HG02938 (cell line): Measurements from ENCODE around the gene TSPAN17.

ENCODE experiments used
- ATAC-seq: cut with Tn5 transposase; IDR thresholded peaks from one replicate; pipeline ENCODE4 v1.9.1; 2021; ENCODE audit warnings: mild to moderate bottlenecking, moderate library complexity; ENCODE audit not compliant: unreplicated experiment

Gene TSPAN17

GRCh38 chr5:176658817-176659511, 11.7 kb downstream of the TSPAN17 start:
- ATAC-seq: no peak

- no peak for ATAC-seq
These were observed 12.2 kb downstream of the TSPAN17 start for GRCh38 chr5:176659512-176659839.

- ATAC-seq: no peak
These were observed 12.7 kb downstream of the TSPAN17 start for GRCh38 chr5:176659860-176660461.

GRCh38 chr5:176660530-176660859, 13.2 kb downstream of the TSPAN17 start:
- peak; percentile 29 for ATAC-seq

- peak; percentile 51 for ATAC-seq
These were observed 13.8 kb downstream of the TSPAN17 start for GRCh38 chr5:176660860-176661641.

- no peak for ATAC-seq
These were observed 14.4 kb downstream of the TSPAN17 start for GRCh38 chr5:176661676-176662075.

GRCh38 chr5:176662371-176663333, 15.4 kb downstream of the TSPAN17 start:
- ATAC-seq: no peak

GRCh38 chr5:176663566-176663965, 16.3 kb downstream of the TSPAN17 start:
- ATAC-seq: no peak

GRCh38 chr5:176664479-176664878, 17.2 kb downstream of the TSPAN17 start:
- ATAC-seq: no peak

- ATAC-seq: no peak
These were observed 17.6 kb downstream of the TSPAN17 start for GRCh38 chr5:176664886-176665285.

- ATAC-seq: no peak
These were observed 18.2 kb downstream of the TSPAN17 start for GRCh38 chr5:176665517-176665916.

GRCh38 chr5:176667637-176668036, 20.4 kb downstream of the TSPAN17 start:
- no peak for ATAC-seq

GRCh38 chr5:176670449-176670848, 23.2 kb downstream of the TSPAN17 start:
- no peak for ATAC-seq

- ATAC-seq: no peak
These were observed 24.1 kb downstream of the TSPAN17 start for GRCh38 chr5:176671399-176671798.

GRCh38 chr5:176671890-176672747, 24.8 kb downstream of the TSPAN17 start:
- no peak for ATAC-seq

- no peak for ATAC-seq
These were observed 26.6 kb downstream of the TSPAN17 start for GRCh38 chr5:176673651-176674583.

GRCh38 chr5:176674799-176675198, 27.5 kb downstream of the TSPAN17 start:
- ATAC-seq: no peak

GRCh38 chr5:176675676-176676360, 28.5 kb downstream of the TSPAN17 start:
- no peak for ATAC-seq
